ENCODE results near the gene TNRC18.

GRCh38 chr7:5455175-5455574, 31.5 kb upstream of the TNRC18 start:
- TF ChIP-seq CTCF (IDR thresholded peaks at IDR 0.05) (no peak), EZH2 (IDR thresholded peaks at IDR 0.05; ENCODE audit: borderline replicate concordance, insufficient read depth, low read depth, low read length, poor library complexity, severe bottlenecking) (no peak)

Data from B cell (primary cell).